D721Med (cell line): ENCODE data around the gene SMDT1.

ENCODE experiments used
- DNase-seq: peaks from one replicate; pipeline ENCODE4 v3.0.0; 2011; ENCODE audit warnings: low spot score; ENCODE audit not compliant: insufficient read length
- FAIRE-seq: peaks from 2 replicates; lab custom pipeline; 2011; peaks lifted over from hg19 to GRCh38; lab: Jason Lieb, UNC
- TF ChIP-seq, protein P1 (sequence below): IDR thresholded peaks from 2 replicates; pipeline ENCODE4 v1.5.1; 2012; ENCODE audit warnings: mild to moderate bottlenecking, control low read depth; ENCODE audit not compliant: insufficient read depth; ENCODE audit errors: missing control alignments

SMDT1 gene

DNA sequence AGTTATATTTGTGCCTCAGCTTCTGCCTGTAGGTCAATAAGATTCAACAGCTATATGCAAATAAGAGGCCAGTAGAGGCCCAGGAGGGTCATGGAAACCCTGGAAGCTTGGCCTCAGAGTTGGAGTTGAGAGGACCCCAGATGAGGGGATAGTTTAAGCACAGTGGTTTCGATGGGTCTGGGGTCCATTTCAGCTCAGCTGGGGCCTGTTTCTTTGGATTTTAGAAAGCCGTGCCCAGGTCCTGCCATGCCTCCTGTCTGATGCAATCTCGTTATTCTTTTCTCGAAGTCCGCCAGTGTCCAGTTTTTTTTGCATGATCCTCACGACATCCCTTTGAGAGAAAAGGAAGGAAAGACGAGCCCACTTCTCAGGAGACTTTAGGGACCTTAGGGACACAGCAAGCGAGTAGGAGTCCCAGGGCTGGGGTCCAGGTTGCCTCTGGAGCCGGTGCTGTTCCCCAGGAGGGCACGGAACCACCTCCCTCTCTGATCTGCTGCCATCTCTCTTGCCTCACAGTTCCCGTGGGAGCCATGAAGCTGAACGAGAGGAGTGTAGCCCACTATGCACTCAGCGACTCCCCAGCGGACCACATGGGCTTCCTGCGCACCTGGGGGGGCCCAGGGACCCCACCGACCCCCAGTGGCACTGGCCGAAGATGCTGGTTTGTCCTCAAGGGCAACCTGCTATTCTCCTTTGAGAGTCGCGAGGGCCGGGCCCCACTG is 2.6 kb upstream of the SMDT1 start:
- TF ChIP-seq, protein P1, sequence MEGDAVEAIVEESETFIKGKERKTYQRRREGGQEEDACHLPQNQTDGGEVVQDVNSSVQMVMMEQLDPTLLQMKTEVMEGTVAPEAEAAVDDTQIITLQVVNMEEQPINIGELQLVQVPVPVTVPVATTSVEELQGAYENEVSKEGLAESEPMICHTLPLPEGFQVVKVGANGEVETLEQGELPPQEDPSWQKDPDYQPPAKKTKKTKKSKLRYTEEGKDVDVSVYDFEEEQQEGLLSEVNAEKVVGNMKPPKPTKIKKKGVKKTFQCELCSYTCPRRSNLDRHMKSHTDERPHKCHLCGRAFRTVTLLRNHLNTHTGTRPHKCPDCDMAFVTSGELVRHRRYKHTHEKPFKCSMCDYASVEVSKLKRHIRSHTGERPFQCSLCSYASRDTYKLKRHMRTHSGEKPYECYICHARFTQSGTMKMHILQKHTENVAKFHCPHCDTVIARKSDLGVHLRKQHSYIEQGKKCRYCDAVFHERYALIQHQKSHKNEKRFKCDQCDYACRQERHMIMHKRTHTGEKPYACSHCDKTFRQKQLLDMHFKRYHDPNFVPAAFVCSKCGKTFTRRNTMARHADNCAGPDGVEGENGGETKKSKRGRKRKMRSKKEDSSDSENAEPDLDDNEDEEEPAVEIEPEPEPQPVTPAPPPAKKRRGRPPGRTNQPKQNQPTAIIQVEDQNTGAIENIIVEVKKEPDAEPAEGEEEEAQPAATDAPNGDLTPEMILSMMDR = no peak
- DNase-seq (no peak), FAIRE-seq (no peak)

DNA sequence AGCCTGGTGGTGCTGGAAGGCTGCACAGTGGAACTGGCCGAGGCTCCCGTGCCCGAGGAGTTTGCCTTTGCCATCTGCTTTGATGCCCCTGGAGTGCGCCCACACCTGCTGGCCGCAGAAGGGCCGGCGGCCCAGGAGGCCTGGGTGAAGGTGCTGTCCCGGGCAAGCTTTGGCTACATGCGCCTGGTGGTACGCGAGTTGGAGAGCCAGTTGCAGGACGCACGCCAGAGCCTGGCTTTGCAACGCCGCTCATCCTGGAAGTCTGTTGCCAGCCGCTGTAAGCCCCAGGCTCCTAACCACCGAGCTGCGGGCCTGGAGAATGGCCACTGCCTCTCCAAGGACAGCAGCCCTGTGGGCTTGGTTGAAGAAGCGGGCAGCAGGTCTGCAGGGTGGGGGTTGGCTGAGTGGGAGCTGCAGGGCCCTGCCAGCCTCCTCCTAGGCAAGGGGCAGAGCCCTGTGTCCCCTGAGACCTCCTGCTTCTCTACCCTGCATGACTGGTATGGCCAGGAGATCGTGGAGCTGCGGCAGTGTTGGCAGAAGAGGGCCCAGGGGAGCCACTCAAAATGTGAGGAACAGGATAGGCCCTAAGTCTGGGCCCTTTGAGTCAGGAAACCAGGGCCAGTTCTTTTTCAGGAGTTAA is 1.9 kb upstream of the SMDT1 start:
- FAIRE-seq (no peak), DNase-seq (no peak)
- TF ChIP-seq, protein P1 = no peak

DNA sequence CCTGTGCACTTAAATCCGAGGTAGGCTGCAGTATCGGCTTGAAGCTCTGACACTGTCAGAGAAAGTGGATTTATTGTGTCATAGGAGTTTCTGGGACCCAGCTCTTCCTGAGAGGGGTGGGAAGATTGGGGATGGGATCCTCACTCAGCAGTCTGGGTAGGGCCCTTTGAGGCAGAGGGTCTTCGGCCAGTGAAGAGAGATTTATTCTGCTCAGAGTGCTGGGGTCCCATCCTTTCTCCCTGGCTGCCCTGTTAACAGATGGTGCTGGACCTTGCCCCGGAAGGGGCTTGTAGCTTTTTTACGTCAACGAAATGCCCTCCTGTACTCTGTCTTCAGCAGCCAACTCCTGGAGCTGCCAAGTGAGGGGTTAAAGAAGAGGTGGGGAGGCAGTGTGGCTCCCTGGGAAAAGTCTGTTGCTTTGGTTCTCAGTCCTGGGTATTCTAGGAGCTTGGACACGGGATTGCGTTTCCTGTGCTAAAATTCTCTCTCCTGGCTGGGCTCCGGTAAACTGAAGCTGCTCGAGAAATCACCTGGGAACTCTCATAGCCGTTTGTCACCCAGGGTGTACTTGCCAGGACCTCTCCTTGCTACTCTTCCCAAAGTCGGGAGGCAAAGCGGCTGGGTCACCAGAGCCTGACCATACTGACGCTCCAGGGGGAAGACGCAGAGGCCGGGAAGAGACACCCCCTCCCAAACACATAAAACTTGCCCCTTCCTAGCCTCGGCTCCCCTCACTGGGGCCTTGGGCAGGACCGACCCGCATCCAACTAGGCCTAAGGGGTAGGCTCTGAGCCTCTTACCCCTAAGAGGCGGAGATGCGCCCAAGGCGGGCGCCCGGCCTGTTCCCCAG is 806 bp upstream of the SMDT1 start:
- DNase-seq = no peak
- no peak for FAIRE-seq
- TF ChIP-seq, protein P1 = no peak

DNA sequence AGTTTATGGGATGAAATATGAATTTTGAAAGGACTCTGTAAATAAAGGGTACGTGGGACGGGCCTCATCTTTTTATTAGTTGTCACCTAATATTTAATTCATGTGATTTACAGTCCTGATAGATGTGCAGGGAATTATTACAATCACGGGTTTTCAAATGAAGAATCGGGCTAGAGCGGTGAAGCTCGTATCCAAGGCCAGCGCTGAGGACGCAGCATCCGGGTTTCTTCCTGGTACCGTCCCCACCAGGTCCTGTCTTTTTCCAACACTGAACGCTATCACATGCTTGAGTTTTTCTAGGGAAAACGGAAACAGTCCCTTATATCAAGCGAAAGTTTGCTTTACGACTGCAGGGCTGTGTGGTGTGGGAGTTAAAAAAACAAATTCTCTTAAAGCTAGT is 787 bp downstream of the SMDT1 start:
- TF ChIP-seq, protein P1 = no peak
- DNase-seq (no peak), FAIRE-seq (no peak)

DNA sequence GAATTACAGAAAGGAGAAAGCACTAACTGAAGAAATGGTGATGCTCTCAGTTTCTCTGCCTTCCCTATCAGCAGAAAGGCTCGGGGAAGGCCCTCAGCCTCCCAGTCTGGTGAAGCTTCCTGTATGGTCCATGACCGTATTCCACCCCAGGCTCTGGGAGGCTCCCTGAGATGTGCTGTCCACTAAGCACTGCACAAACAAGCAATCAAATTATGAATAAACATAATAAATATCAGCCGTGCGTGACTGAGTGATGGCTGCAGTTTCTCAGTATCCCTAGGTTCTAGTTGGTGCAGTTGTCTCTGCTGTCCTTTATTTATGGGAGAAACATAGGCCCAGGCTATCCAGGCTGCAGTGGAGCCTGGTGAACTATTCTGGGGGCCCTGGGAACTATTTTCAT is 3.6 kb downstream of the SMDT1 start:
- TF ChIP-seq, protein P1 = no peak
- FAIRE-seq (no peak), DNase-seq (no peak)

DNA sequence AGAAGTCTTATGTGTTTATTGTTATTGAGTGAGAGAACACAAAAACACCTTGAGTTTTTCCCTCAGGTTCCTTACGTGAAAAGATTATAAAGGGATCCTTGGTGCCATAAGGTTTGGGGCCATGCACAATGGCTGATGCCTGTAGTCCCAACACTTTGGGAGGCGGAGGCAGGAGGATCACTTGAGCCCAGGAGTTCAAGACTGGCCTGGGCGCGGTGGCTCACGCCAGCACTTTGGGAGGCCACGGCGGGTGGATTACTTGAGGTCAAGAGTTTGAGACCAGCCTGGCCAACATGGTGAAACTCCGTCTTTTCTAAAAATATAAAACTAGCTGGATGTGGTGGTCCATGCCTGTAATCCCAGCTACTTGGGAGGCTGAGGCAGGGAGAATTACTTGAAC is 5.4 kb downstream of the SMDT1 start:
- TF ChIP-seq, protein P1 = no peak
- FAIRE-seq (no peak), DNase-seq (no peak)
